Astrocyte (in vitro differentiated cells and primary cell): ENCODE results near the gene FAM50A. TPM values are rescaled to one million over a fixed set of nuclear protein-coding genes. Genes with fewer than 3 reads are reported as not detected.

Experiments
- DNase-seq: peaks from one replicate; pipeline ENCODE4 v3.0.0-alpha.2; 2010; ENCODE audit warnings: low read depth
- FAIRE-seq: peaks from 2 replicates; lab custom pipeline; 2011; peaks lifted over from hg19 to GRCh38; lab: Jason Lieb, UNC
- H2AFZ ChIP-seq: 2 replicates; pipeline ENCODE4 v1.6.0; 2012; ENCODE audit warnings: low read depth, low read length, inconsistent platforms
- H3K27ac ChIP-seq: 2 replicates; pipeline ENCODE4 v1.5.1; 2011; ENCODE audit warnings: low read depth, low read length, inconsistent platforms
- H3K27me3 ChIP-seq: 2 replicates; pipeline ENCODE4 v1.6.0; 2011; ENCODE audit warnings: low read length, inconsistent platforms; ENCODE audit not compliant: insufficient read depth
- H3K36me3 ChIP-seq: 2 replicates; pipeline ENCODE4 v1.5.1; 2011; ENCODE audit warnings: low read length, inconsistent platforms; ENCODE audit not compliant: insufficient read depth
- H3K4me1 ChIP-seq: 2 replicates; pipeline ENCODE4 v1.5.1; 2011; ENCODE audit warnings: low read length, inconsistent platforms; ENCODE audit not compliant: insufficient read depth
- H3K4me2 ChIP-seq: 2 replicates; pipeline ENCODE4 v1.6.0; 2012; ENCODE audit warnings: low read length, inconsistent platforms
- H3K4me3 ChIP-seq: 2 replicates; pipeline ENCODE4 v1.5.1; 2011; ENCODE audit warnings: low read depth, mild to moderate bottlenecking, low read length, inconsistent platforms; ENCODE audit not compliant: insufficient read depth
- H3K79me2 ChIP-seq: 2 replicates; pipeline ENCODE4 v1.6.0; 2012; ENCODE audit warnings: mild to moderate bottlenecking, low read length, inconsistent platforms; ENCODE audit not compliant: insufficient read depth
- H3K9ac ChIP-seq: 2 replicates; pipeline ENCODE4 v1.6.0; 2012; ENCODE audit warnings: mild to moderate bottlenecking, low read length, inconsistent platforms
- H3K9me3 ChIP-seq: 2 replicates; pipeline ENCODE4 v1.5.1; 2012; ENCODE audit warnings: low read depth, mild to moderate bottlenecking, low read length, inconsistent platforms; ENCODE audit not compliant: insufficient read depth
- H4K20me1 ChIP-seq: 2 replicates; pipeline ENCODE4 v1.6.0; 2012; ENCODE audit warnings: low read length, inconsistent platforms; ENCODE audit not compliant: insufficient read depth
- H3K27ac Mint-ChIP-seq: one replicate; pipeline ENCODE4 v1.8.0; 2021; ENCODE audit warnings: mild to moderate bottlenecking, mixed read lengths; ENCODE audit not compliant: unreplicated experiment
- H3K27me3 Mint-ChIP-seq: one replicate; pipeline ENCODE4 v1.8.0; 2021; ENCODE audit warnings: low read depth, mixed read lengths; ENCODE audit not compliant: unreplicated experiment
- H3K36me3 Mint-ChIP-seq: one replicate; pipeline ENCODE4 v1.8.0; 2021; ENCODE audit warnings: low read depth, mixed read lengths; ENCODE audit not compliant: unreplicated experiment
- H3K4me1 Mint-ChIP-seq: one replicate; pipeline ENCODE4 v1.8.0; 2021; ENCODE audit warnings: low read depth, mixed read lengths; ENCODE audit not compliant: unreplicated experiment
- H3K4me3 Mint-ChIP-seq: one replicate; pipeline ENCODE4 v1.8.0; 2021; ENCODE audit warnings: mild to moderate bottlenecking, moderate library complexity, mixed read lengths; ENCODE audit not compliant: unreplicated experiment
- H3K9me3 Mint-ChIP-seq: one replicate; pipeline ENCODE4 v1.8.0; 2021; ENCODE audit warnings: mild to moderate bottlenecking, mixed read lengths; ENCODE audit not compliant: unreplicated experiment
- CTCF ChIP-seq: IDR thresholded peaks from 2 replicates; pipeline ENCODE4 v1.5.1; 2011; ENCODE audit warnings: low read depth, mild to moderate bottlenecking, inconsistent platforms, low read length, moderate library complexity; ENCODE audit not compliant: insufficient read depth
- EZH2 ChIP-seq: IDR thresholded peaks from 2 replicates; pipeline ENCODE4 v1.6.1; 2012; ENCODE audit warnings: mild to moderate bottlenecking, low read length, inconsistent platforms; ENCODE audit not compliant: insufficient read depth
- total RNA-seq: library from RNA; stranded (reverse); gene quantifications from 2 replicates; pipeline ENCODE4 v1.2.1, GENCODE V29; 2021

The FAM50A gene
- total RNA-seq, 1 donor from 2014 or later = 100.0 TPM

GRCh38 chrX:154419688-154420401 lies 24.1 kb upstream of the FAM50A start:
- no peak overlapping the region for H3K4me3 Mint-ChIP-seq
- H3K36me3 ChIP-seq = no peaks in the 10 kb centered on the region
- no peaks in the 10 kb centered on the region for H4K20me1 ChIP-seq
- no peak overlapping the region for H3K27ac ChIP-seq
- H3K9me3 Mint-ChIP-seq = no peaks in the 10 kb centered on the region
- H3K4me3 ChIP-seq = no peak overlapping the region
- no peak for FAIRE-seq
- DNase-seq = no peak
- TF ChIP-seq CTCF = no peak
- TF ChIP-seq EZH2 = no peak
- no peaks in the 10 kb centered on the region for H3K79me2 ChIP-seq
- H2AFZ ChIP-seq = no peak overlapping the region
- no peak overlapping the region for H3K9ac ChIP-seq
- no peak overlapping the region for H3K4me2 ChIP-seq
- H3K27me3 ChIP-seq = no peaks in the 10 kb centered on the region
- H3K27ac Mint-ChIP-seq = no peak overlapping the region
- H3K36me3 Mint-ChIP-seq = no peaks in the 10 kb centered on the region
- no peaks in the 10 kb centered on the region for H3K4me1 ChIP-seq
- no peaks in the 10 kb centered on the region for H3K9me3 ChIP-seq
- H3K4me1 Mint-ChIP-seq = no peaks in the 10 kb centered on the region
- no peaks in the 10 kb centered on the region for H3K27me3 Mint-ChIP-seq

GRCh38 chrX:154420402-154420756 lies 23.6 kb upstream of the FAM50A start:
- H3K9me3 ChIP-seq = no peaks in the 10 kb centered on the region
- no peak overlapping the region for H3K27ac ChIP-seq
- H3K4me1 ChIP-seq = no peaks in the 10 kb centered on the region
- H3K27me3 Mint-ChIP-seq = no peaks in the 10 kb centered on the region
- no peak overlapping the region for H3K4me2 ChIP-seq
- H3K4me1 Mint-ChIP-seq = no peaks in the 10 kb centered on the region
- H4K20me1 ChIP-seq = no peaks in the 10 kb centered on the region
- FAIRE-seq (no peak), DNase-seq (no peak)
- H3K9me3 Mint-ChIP-seq = no peaks in the 10 kb centered on the region
- H2AFZ ChIP-seq = no peak overlapping the region
- H3K27ac Mint-ChIP-seq = no peak overlapping the region
- H3K27me3 ChIP-seq = no peaks in the 10 kb centered on the region
- TF ChIP-seq EZH2 = no peak
- TF ChIP-seq CTCF = no peak
- no peaks in the 10 kb centered on the region for H3K79me2 ChIP-seq
- H3K36me3 ChIP-seq = no peaks in the 10 kb centered on the region
- H3K4me3 ChIP-seq = no peak overlapping the region
- H3K36me3 Mint-ChIP-seq = no peaks in the 10 kb centered on the region
- H3K9ac ChIP-seq = no peak overlapping the region
- H3K4me3 Mint-ChIP-seq = no peak overlapping the region
